HEK293 (cell line): ENCODE results near the gene LRP1B.

Experiments used
- AEBP2 ChIP-seq: fragments of 450-650 bp; formaldehyde crosslinking; IDR thresholded peaks from 2 replicates; pipeline ENCODE4 v1.5.1; 2016; ENCODE audit warnings: missing biosample characterization, missing genetic modification characterization, borderline replicate concordance
- ATF2 ChIP-seq: fragments of 450-650 bp; formaldehyde crosslinking; IDR thresholded peaks from 2 replicates; pipeline ENCODE4 v1.5.1; 2016; ENCODE audit warnings: missing biosample characterization, missing genetic modification characterization, low read depth
- CTCF ChIP-seq: fragments of 450-650 bp; formaldehyde crosslinking; IDR thresholded peaks from 2 replicates; pipeline ENCODE4 v1.5.1; 2016; ENCODE audit warnings: missing biosample characterization, missing genetic modification characterization
- SETDB1 ChIP-seq: IDR thresholded peaks from one replicate; pipeline ENCODE4 v1.6.1; 2017; ENCODE audit warnings: mild to moderate bottlenecking, low read length, moderate library complexity, mixed read lengths; ENCODE audit not compliant: insufficient read length
- TCF7L2 ChIP-seq: IDR thresholded peaks from 2 replicates; pipeline ENCODE4 v1.6.1; 2011; ENCODE audit warnings: low read depth, mild to moderate bottlenecking, inconsistent platforms, low read length, moderate library complexity, borderline replicate concordance
- ZBTB8A ChIP-seq: fragments of 450-650 bp; formaldehyde crosslinking; IDR thresholded peaks from 2 replicates; pipeline ENCODE4 v1.5.1; 2016; ENCODE audit warnings: missing biosample characterization, missing genetic modification characterization
- ZNF214 ChIP-seq: fragments of 450-650 bp; formaldehyde crosslinking; IDR thresholded peaks from 2 replicates; pipeline ENCODE4 v1.5.1; 2017; ENCODE audit warnings: missing biosample characterization, mild to moderate bottlenecking, missing genetic modification characterization, borderline replicate concordance
- ZNF280C ChIP-seq: fragments of 450-650 bp; formaldehyde crosslinking; IDR thresholded peaks from 2 replicates; pipeline ENCODE4 v1.5.1; 2016; ENCODE audit warnings: missing biosample characterization, missing genetic modification characterization
- ZNF501 ChIP-seq: fragments of 450-650 bp; formaldehyde crosslinking; IDR thresholded peaks from 2 replicates; pipeline ENCODE4 v1.5.1; 2016; ENCODE audit warnings: missing biosample characterization, missing genetic modification characterization
- ZNF768 ChIP-seq: fragments of 450-650 bp; formaldehyde crosslinking; IDR thresholded peaks from 2 replicates; pipeline ENCODE4 v1.5.1; 2018; ENCODE audit warnings: missing biosample characterization, mild to moderate bottlenecking, missing genetic modification characterization

- TF ChIP-seq ZNF768 (tag by site-specific recombination): no peak
- no peak for TF ChIP-seq AEBP2 (tag by site-specific recombination)
- no peak for TF ChIP-seq CTCF (tag by site-specific recombination)
- TF ChIP-seq ZNF501 (tag by site-specific recombination): no peak
- no peak for TF ChIP-seq ZNF214 (tag by site-specific recombination)
- TF ChIP-seq TCF7L2: no peak
- TF ChIP-seq ZBTB8A (tag by site-specific recombination): no peak
- TF ChIP-seq ATF2: no peak
- TF ChIP-seq ZNF280C: no peak
- TF ChIP-seq SETDB1: no peak
These were observed 419.2 kb downstream of the LRP1B start for GRCh38 chr2:141711627-141712026.
